Kidney epithelial cell (primary cell): Measurements from ENCODE around the gene BCAS3. TPM values are rescaled to one million over a fixed set of nuclear protein-coding genes. Genes with fewer than 3 reads are reported as not detected.
"Not testable (repeated sequence)": the region's sequence is repeated elsewhere in the genome, so short reads cannot be mapped to it uniquely, and the experiment has no call there.

Experiments
- DNase-seq: peaks from one replicate; pipeline ENCODE4 v3.0.0-alpha.2; 2010; ENCODE audit warnings: low read depth
- H3K27me3 ChIP-seq: 2 replicates; pipeline ENCODE4 v1.6.0; 2011; ENCODE audit warnings: low read length; ENCODE audit not compliant: control insufficient read depth, insufficient read depth
- H3K36me3 ChIP-seq: 2 replicates; pipeline ENCODE4 v1.5.1; 2011; ENCODE audit warnings: low read length; ENCODE audit not compliant: control insufficient read depth, insufficient read depth
- H3K4me3 ChIP-seq: 2 replicates; pipeline ENCODE4 v1.5.1; 2011; ENCODE audit warnings: low read depth, mild to moderate bottlenecking, control low read depth, low read length
- total RNA-seq: library from RNA; depleted of rRNA; stranded (reverse); fragments of >200 nt; gene quantifications from 2 replicates; pipeline ENCODE4 v1.2.3, GENCODE V29; 2015
- TF ChIP-seq, protein P1 (sequence below): IDR thresholded peaks from 2 replicates; pipeline ENCODE4 v1.5.1; 2011; ENCODE audit warnings: mild to moderate bottlenecking, moderate library complexity, low read length, control low read depth, inconsistent platforms; ENCODE audit not compliant: insufficient read depth, poor library complexity, severe bottlenecking

The BCAS3 gene
- total RNA-seq, 1 donor from 2014 or later = 26.7 TPM

- Histone ChIP-seq H3K4me3 (no peak overlapping the region), H3K36me3 (no peaks in the 10 kb centered on the region), H3K27me3 (no peaks in the 10 kb centered on the region)
- TF ChIP-seq, protein P1, sequence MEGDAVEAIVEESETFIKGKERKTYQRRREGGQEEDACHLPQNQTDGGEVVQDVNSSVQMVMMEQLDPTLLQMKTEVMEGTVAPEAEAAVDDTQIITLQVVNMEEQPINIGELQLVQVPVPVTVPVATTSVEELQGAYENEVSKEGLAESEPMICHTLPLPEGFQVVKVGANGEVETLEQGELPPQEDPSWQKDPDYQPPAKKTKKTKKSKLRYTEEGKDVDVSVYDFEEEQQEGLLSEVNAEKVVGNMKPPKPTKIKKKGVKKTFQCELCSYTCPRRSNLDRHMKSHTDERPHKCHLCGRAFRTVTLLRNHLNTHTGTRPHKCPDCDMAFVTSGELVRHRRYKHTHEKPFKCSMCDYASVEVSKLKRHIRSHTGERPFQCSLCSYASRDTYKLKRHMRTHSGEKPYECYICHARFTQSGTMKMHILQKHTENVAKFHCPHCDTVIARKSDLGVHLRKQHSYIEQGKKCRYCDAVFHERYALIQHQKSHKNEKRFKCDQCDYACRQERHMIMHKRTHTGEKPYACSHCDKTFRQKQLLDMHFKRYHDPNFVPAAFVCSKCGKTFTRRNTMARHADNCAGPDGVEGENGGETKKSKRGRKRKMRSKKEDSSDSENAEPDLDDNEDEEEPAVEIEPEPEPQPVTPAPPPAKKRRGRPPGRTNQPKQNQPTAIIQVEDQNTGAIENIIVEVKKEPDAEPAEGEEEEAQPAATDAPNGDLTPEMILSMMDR = no peak
- DNase-seq = no peak
These were observed 173.5 kb downstream of the BCAS3 start for GRCh38 chr17:60851181-60851580.

DNA sequence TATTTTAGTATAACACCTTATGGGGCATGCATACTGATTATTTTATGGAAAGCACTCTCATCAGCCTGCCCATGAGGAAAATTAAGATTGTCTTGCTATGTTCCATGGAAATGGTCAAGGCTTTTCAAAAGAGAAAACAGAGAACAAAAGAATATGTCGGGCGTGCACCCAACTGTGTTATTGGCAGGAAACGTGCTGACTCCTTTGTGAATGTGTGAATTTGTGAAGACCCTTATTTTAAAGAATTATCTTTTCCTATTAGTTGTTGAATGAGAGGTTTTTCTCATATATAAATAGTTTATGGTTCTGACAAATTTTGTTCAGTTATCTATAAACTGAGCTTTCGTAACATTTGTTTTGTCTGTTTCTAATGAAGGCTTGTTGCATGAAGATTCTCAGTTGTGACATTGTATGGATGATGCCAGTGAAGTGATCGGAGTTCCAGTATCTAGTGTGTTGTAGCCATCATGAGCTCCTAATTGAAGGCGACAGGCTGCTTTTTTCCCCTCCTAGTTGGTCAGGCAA is 180.0 kb downstream of the BCAS3 start:
- Histone ChIP-seq H3K4me3 (no peak overlapping the region), H3K36me3 (no peaks in the 10 kb centered on the region), H3K27me3 (no peaks in the 10 kb centered on the region)
- no peak for DNase-seq
- TF ChIP-seq, protein P1 = no peak

DNA sequence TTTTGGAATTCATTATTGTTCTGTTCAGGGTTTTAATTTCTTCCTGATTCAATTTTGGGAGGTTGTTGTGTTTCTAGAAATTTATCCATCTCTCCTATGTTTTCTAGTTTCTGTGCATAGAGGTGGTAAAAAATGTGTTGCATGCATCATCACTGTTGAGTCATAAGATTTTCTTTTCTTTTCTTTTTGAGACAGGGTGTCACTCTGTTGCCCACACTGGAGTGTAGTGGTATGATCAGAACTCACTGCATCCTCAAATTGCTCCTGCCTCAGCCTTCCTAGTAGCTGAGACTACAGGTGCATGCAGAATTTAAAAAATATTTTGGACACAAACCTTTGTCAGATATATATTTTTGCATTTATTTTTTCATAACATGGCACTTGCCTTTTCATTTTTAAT is 184.8 kb downstream of the BCAS3 start:
- TF ChIP-seq, protein P1 = no peak
- Histone ChIP-seq H3K27me3 (no peaks in the 10 kb centered on the region), H3K4me3 (no peak overlapping the region), H3K36me3 (no peaks in the 10 kb centered on the region)
- DNase-seq = no peak

GRCh38 chr17:60863892-60864707 is 186.4 kb downstream of the BCAS3 start:
- no peaks in the 10 kb centered on the region for H3K36me3 ChIP-seq
- TF ChIP-seq, protein P1 = no peak
- no peak for DNase-seq

DNA sequence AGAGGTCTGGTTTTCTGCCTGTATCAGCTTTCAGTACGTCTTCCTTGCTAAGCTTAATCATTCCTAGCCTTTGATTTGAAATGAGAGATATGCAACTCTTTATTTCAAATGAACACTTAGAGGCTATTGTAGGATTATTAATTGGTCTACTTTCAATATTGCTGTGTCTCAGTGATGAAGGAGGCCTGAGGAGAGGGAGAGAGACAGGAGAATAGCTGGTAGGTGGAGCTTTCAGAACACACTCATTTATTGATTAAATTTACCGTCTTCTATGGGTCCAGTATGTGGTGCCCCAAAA is 187.0 kb downstream of the BCAS3 start:
- TF ChIP-seq, protein P1 = no peak
- no peak for DNase-seq
- Histone ChIP-seq H3K27me3 (no peaks in the 10 kb centered on the region), H3K36me3 (no peaks in the 10 kb centered on the region), H3K4me3 (no peak overlapping the region)

More at GRCh38 chr17:60863892-60864707, 186.4 kb downstream of the BCAS3 start:
- no peaks in the 10 kb centered on the region for H3K27me3 ChIP-seq
- H3K4me3 ChIP-seq = no peak overlapping the region

- no peak overlapping the region for H3K4me3 ChIP-seq
- no peaks in the 10 kb centered on the region for H3K36me3 ChIP-seq
- no peak for DNase-seq
- TF ChIP-seq, protein P1 = no peak
- no peaks in the 10 kb centered on the region for H3K27me3 ChIP-seq
These were observed 197.1 kb downstream of the BCAS3 start for GRCh38 chr17:60874772-60875171.

- not testable (repeated sequence) for H3K36me3 ChIP-seq, H3K4me3 ChIP-seq, DNase-seq, H3K27me3 ChIP-seq
These were observed 209.3 kb downstream of the BCAS3 start for GRCh38 chr17:60886731-60887613.
